22Rv1 (cell line): Measurements from ENCODE around the gene PROCA1.

Experiments used
- H3K27ac ChIP-seq: fragments of 450-650 bp; 2 replicates; pipeline ENCODE4 v1.5.1; 2017
- CTCF ChIP-seq: fragments of 450-650 bp; IDR thresholded peaks from 2 replicates; pipeline ENCODE4 v1.5.1; 2017; ENCODE audit warnings: mild to moderate bottlenecking
- ZFX ChIP-seq: fragments of 450-650 bp; IDR thresholded peaks from 2 replicates; pipeline ENCODE4 v1.6.1; 2017; ENCODE audit warnings: antibody characterized with exemption, borderline replicate concordance

Gene PROCA1

GRCh38 chr17:28726226-28726626 lies 14.5 kb upstream of the PROCA1 start, which contains the start of gene TLCD1:
TLCD1 (minus strand) TSS chr17:28726233; CDS start chr17:28726097, 136 bp downstream.
- H3K27ac ChIP-seq, result peak within 1 kb of the TSS; percentile 99
- TF ChIP-seq CTCF (no peak), ZFX (no peak)

GRCh38 chr17:28725660-28726225 lies 14.1 kb upstream of the PROCA1 start:
- peak overlapping the region; percentile 99 for H3K27ac ChIP-seq
- TF ChIP-seq ZFX, result no peak

GRCh38 chr17:28725166-28725659 lies 13.5 kb upstream of the PROCA1 start:
- peak overlapping the region; percentile 99 for H3K27ac ChIP-seq
- TF ChIP-seq CTCF, result no peak
- TF ChIP-seq ZFX, result no peak

DNA sequence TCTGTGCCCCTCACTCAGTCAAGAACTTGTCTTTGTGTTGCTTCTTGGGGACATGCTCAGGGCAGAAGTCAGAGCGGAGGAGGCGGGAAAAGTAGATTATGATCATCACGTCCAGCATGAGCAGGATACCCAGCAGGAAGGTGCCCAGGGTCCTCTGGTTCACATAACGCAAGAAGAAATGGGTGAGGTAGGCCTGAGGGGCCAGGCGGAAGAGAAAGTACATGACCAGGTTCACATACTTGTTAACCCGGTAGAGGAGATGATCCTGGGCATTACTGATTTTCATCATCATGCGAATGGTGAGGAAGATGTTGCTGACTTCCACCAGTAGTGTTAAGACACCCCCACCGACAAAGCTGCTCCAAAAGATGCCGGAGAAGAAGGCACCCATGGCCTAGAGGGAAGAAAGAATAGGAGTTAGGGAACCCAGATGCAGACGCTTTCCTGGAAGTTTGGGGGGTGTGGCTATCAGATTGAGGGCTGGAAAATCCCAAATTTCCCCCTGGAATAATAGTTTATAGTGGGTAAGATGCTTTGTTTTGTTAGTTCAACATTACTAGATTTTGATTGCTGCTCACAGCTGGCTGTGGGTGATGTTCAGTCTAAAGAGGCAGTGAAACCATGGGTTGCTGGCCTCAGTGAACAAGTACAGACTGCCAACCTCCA lies 12.9 kb upstream of the PROCA1 start:
- peak overlapping the region; percentile 99 for H3K27ac ChIP-seq
- no peak for TF ChIP-seq ZFX
- TF ChIP-seq CTCF, result no peak

DNA sequence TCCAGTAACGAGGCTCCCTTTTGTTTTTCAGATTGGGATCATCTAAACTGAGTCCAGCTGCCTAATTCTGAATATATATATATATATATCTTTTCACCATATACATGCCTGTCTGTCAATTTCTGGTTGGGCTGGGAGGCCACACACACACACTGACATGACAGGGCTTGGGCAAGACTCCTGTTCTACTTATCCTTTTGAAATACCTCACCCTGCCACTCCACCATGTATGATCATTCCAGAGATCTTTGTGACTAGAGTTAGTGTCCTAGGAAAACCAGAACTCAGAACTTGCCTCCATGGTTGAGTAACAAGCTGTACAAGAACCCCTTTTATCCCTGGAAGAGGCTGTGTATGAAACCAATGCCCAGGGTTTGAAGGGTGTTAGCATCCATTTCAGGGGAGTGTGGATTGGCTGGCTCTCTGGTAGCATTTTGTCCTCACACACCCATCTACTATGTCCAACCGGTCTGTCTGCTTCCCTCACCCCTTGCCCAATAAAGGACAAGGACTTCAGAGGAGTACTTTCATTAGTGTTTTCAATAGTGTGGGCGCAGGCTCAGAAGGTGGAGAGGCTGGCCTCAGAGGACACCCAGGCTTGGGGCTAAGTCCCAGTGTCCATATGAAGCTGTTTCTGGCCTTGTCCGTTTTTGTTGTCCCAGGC lies 12.3 kb upstream of the PROCA1 start:
- peak overlapping the region; percentile 99 for H3K27ac ChIP-seq

- peak overlapping the region; percentile 99 for H3K27ac ChIP-seq
- TF ChIP-seq ZFX (no peak), CTCF (no peak)
These were observed 11.6 kb upstream of the PROCA1 start for GRCh38 chr17:28723159-28723835.

DNA sequence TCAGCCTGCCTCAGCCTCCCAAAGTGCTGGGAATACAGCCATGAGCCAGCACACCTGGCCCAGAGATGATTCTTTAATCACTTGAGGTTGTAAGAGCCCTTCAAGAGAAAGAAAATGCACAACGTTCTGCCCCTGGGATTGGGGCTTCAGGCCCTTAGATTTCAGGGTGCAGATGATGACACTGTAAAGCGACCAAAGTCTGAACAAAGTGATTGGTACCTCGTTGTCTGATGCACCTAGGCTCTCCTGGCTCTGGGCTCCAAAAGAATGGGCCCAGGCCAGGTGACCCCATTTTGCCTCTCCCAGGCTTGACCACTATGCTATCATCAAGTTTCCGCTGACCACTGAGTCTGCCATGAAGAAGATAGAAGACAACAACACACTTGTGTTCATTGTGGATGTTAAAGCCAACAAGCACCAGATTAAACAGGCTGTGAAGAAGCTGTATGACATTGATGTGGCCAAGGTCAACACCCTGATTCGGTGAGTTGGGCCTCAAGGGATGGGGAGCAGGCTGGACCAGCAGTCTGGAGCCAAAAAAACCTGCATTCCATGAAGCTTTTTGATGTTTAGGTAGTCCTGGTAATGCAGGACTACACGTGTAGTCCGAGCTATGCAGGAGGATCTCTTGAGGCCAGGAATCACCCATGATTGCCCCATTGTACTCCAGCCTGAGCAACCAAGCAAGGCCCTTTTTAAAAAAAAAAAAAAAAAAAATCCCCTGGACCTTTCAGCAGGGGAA lies 10.9 kb upstream of the PROCA1 start:
- TF ChIP-seq CTCF (no peak), ZFX (no peak)
- H3K27ac ChIP-seq, result peak overlapping the region; percentile 99

DNA sequence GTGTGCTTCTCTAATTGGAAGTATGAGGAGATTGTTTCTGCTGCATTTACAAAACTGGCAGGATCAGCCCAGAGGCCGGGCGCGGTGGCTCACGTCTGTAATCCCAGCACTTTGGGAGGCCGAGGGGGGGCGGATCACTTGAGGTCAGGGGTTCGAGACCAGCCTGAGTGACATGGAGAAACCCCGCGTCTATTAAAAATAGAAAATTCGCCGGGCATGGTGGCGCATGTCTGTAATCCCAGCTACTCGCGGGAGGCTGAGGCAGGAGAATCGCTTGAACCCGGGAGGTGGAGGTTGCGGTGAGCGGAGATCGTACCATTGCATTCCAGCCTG lies 9.3 kb upstream of the PROCA1 start:
- H3K27ac ChIP-seq, result peak overlapping the region; percentile 99
